Hepatocyte (in vitro differentiated cells): ENCODE results near the gene WLS. TPM values are rescaled to one million over a fixed set of nuclear protein-coding genes. Genes with fewer than 3 reads are reported as not detected.

Experiments used
- DNase-seq: peaks from one replicate; pipeline ENCODE4 v3.0.0-alpha.2; 2016; ENCODE audit warnings: low spot score
- H2AFZ ChIP-seq: fragments of 200-600 bp; sonication (generic); 2 replicates; pipeline ENCODE4 v1.6.0; 2016; ENCODE audit warnings: antibody characterized with exemption, mild to moderate bottlenecking
- H3K27ac ChIP-seq: fragments of 200-600 bp; sonication (generic); 2 replicates; pipeline ENCODE4 v1.5.1; 2016; ENCODE audit warnings: mild to moderate bottlenecking
- H3K27me3 ChIP-seq: fragments of 200-600 bp; sonication (generic); 2 replicates; pipeline ENCODE4 v1.6.1; 2016
- H3K36me3 ChIP-seq: fragments of 200-600 bp; sonication (generic); replicated peaks from 2 replicates; pipeline ENCODE4 v1.5.1; 2016; ENCODE audit warnings: low read depth; ENCODE audit not compliant: insufficient read depth
- H3K4me1 ChIP-seq: fragments of 200-600 bp; sonication (generic); 2 replicates; pipeline ENCODE4 v1.5.1; 2016; ENCODE audit warnings: mild to moderate bottlenecking, moderate library complexity; ENCODE audit not compliant: insufficient read depth
- H3K4me2 ChIP-seq: fragments of 200-600 bp; sonication (generic); 2 replicates; pipeline ENCODE4 v1.6.0; 2016
- H3K4me3 ChIP-seq: fragments of 200-600 bp; sonication (generic); 2 replicates; pipeline ENCODE4 v1.5.1; 2016; ENCODE audit warnings: mild to moderate bottlenecking
- H3K79me2 ChIP-seq: fragments of 200-600 bp; sonication (generic); 2 replicates; pipeline ENCODE4 v1.6.0; 2017; ENCODE audit warnings: mild to moderate bottlenecking
- H3K9me2 ChIP-seq: fragments of 200-600 bp; sonication (generic); replicated peaks from 2 replicates; pipeline ENCODE4 v1.6.0; 2017; ENCODE audit warnings: mild to moderate bottlenecking; ENCODE audit not compliant: insufficient read depth
- H3K9me3 ChIP-seq: fragments of 200-600 bp; sonication (generic); 2 replicates; pipeline ENCODE4 v1.5.1; 2016; ENCODE audit warnings: low read depth, mild to moderate bottlenecking
- H4K20me1 ChIP-seq: fragments of 200-600 bp; sonication (generic); 2 replicates; pipeline ENCODE4 v1.6.0; 2016; ENCODE audit warnings: mild to moderate bottlenecking; ENCODE audit not compliant: insufficient read depth, poor library complexity, severe bottlenecking
- EZH2 ChIP-seq: fragments of 200-600 bp; sonication (generic); IDR thresholded peaks from 2 replicates; pipeline ENCODE4 v1.6.1; 2016; ENCODE audit warnings: antibody characterized with exemption, mild to moderate bottlenecking, borderline replicate concordance
- EZH2phosphoT487 ChIP-seq: fragments of 200-600 bp; sonication (generic); IDR thresholded peaks from one replicate; pipeline ENCODE4 v1.6.1; 2018; ENCODE audit warnings: antibody characterized with exemption, mild to moderate bottlenecking, low read depth, moderate library complexity; ENCODE audit not compliant: unreplicated experiment, severe bottlenecking
- WGBS: methylation state at CpG from one replicate; pipeline ENCODE4 v1.1.6; 2016; ENCODE audit warnings: low lambda C conversion rate; ENCODE audit errors: missing lambda C conversion rate; 5-methylcytosine and 5-hydroxymethylcytosine counted together
- polyA plus RNA-seq: library from polyadenylated mRNA; unstranded; fragments of >200 nt; fragmentation: Nextera tagmentation; extraction: Ambion mirVana; gene quantifications from 2 replicates; pipeline ENCODE4 v1.2.1, GENCODE V29; 2016
- total RNA-seq: library from RNA; depleted of rRNA; stranded (reverse); fragments of >200 nt; gene quantifications from 2 replicates; pipeline ENCODE4 v1.2.3, GENCODE V29; 2014
- TF ChIP-seq, protein P1 (sequence below): fragments of 200-600 bp; sonication (generic); IDR thresholded peaks from 2 replicates; pipeline ENCODE4 v1.5.1; 2016; ENCODE audit warnings: antibody characterized with exemption, mild to moderate bottlenecking; ENCODE audit not compliant: poor library complexity

WLS gene
- total and polyA plus RNA-seq, 2 experiments from 2014 or later, result 79.9 to 102 TPM

DNA sequence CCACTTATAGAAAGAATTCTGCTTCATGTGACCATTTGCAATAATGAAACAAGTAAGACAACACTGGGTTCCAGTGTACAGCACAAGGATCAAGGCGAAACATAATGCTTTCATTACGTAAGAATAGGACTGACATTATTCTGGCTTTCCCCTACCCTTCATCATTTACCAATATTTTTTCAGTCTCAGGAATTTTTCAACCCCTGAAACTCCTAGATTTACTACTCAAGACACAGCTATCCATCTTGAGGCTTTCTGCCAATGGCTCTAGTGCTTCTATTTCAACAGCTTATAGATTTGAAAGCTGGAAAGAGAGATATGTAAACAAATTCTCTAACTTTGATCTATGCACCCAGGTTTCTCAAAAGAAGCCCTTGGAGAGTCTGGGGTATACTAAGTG, 48.4 kb downstream of the WLS start:
- H4K20me1 ChIP-seq, result no peaks in the 10 kb centered on the region
- H3K36me3 ChIP-seq, result no peaks in the 10 kb centered on the region
- TF ChIP-seq EZH2phosphoT487 (no peak), EZH2 (no peak)
- TF ChIP-seq, protein P1, sequence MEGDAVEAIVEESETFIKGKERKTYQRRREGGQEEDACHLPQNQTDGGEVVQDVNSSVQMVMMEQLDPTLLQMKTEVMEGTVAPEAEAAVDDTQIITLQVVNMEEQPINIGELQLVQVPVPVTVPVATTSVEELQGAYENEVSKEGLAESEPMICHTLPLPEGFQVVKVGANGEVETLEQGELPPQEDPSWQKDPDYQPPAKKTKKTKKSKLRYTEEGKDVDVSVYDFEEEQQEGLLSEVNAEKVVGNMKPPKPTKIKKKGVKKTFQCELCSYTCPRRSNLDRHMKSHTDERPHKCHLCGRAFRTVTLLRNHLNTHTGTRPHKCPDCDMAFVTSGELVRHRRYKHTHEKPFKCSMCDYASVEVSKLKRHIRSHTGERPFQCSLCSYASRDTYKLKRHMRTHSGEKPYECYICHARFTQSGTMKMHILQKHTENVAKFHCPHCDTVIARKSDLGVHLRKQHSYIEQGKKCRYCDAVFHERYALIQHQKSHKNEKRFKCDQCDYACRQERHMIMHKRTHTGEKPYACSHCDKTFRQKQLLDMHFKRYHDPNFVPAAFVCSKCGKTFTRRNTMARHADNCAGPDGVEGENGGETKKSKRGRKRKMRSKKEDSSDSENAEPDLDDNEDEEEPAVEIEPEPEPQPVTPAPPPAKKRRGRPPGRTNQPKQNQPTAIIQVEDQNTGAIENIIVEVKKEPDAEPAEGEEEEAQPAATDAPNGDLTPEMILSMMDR, result no peak
- WGBS, result 93% methylated on average over 2 of the region's 2 CpGs
- DNase-seq, result no peak
- H3K27ac ChIP-seq, result no peak overlapping the region
- no peaks in the 10 kb centered on the region for H3K27me3 ChIP-seq
- no peak overlapping the region for H3K4me2 ChIP-seq
- no peak overlapping the region for H2AFZ ChIP-seq
- no peaks in the 10 kb centered on the region for H3K79me2 ChIP-seq
- H3K9me2 ChIP-seq, result no peaks in the 10 kb centered on the region
- peaks cover 4% of the 10 kb centered on the region for H3K4me1 ChIP-seq
- no peaks in the 10 kb centered on the region for H3K9me3 ChIP-seq
- H3K4me3 ChIP-seq, result no peak overlapping the region

DNA sequence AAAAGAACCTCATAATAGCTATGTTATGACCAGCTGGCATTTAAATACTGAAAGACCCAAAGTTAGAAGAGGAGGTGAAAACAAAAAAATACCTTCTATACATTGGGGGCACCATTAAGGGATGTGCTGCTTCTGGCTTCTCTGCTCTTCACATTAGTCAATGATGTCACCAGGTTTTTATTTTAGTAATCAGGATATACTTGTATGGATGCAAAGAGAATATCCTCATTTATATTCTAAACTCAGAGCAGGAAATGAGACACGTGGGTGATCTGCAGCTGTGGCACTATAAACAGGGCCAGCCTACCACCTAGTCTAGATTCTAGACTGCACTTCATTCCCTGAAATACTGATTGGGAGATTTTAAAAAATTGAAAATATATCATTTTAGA, 51.2 kb downstream of the WLS start:
- H3K27ac ChIP-seq, result no peak overlapping the region
- TF ChIP-seq EZH2phosphoT487 (no peak), EZH2 (no peak)
- TF ChIP-seq, protein P1, result no peak
- no peak for DNase-seq

DNA sequence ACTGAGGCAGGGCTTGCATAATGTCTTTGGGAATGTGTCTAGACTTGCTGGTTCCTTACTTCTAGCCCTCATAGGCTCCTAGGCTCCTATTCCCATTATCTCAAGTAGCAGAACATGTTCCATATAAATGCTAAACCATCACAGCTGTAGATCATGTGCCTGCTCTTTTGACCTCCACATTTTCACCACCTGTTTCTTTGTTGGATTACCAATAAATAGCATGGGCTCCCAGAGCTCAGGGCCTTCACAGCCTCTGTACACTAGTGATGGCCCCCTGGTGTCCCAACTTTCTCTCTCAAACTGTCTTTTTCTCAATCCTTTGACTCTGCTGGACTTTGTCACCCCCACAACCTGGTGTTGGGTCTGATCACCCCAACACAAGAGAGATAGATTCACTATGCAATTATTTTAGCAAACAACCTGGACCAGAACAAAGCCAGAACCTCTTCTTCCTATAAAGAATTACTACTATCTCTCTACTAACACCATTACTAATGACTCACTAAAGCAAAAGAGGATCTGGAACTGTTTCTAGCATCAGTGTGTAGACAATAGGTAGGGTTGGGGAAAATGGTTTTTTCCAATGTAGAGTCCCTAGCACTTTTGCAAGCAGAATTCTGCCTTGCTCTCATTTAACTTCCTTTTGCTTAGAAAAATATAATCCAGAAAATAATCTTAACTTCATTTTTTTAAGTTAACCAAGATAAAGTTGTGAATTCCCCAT, 51.7 kb downstream of the WLS start:
- DNase-seq, result no peak
- TF ChIP-seq EZH2phosphoT487 (no peak), EZH2 (no peak)
- TF ChIP-seq, protein P1, result no peak
- Histone ChIP-seq H3K4me2 (no peak overlapping the region), H3K4me3 (no peak overlapping the region), H3K9me2 (no peaks in the 10 kb centered on the region), H3K79me2 (peaks cover 7% of the 10 kb centered on the region), H3K9me3 (no peaks in the 10 kb centered on the region), H4K20me1 (no peaks in the 10 kb centered on the region), H3K36me3 (no peaks in the 10 kb centered on the region), H3K27me3 (no peaks in the 10 kb centered on the region), H3K4me1 (no peaks in the 10 kb centered on the region), H3K27ac (no peak overlapping the region), H2AFZ (no peak overlapping the region)

More for the DNA sequence above, 51.2 kb downstream of the WLS start:
- Histone ChIP-seq H3K9me2 (no peaks in the 10 kb centered on the region), H4K20me1 (no peaks in the 10 kb centered on the region), H3K4me3 (no peak overlapping the region), H3K27me3 (no peaks in the 10 kb centered on the region), H3K4me2 (no peak overlapping the region), H3K79me2 (peaks cover 7% of the 10 kb centered on the region), H3K36me3 (no peaks in the 10 kb centered on the region), H3K4me1 (no peaks in the 10 kb centered on the region), H3K9me3 (no peaks in the 10 kb centered on the region), H2AFZ (no peak overlapping the region)
- WGBS, result 85% methylated on average over 1 of the region's 1 CpG
